ENCODE measurements around the gene ARHGAP18. TPM values are rescaled to one million over a fixed set of nuclear protein-coding genes. Genes with fewer than 3 reads are reported as not detected.

Gene ARHGAP18
- total and polyA plus RNA-seq, 8 donors, result 6.0 to 104 (median 30.2) TPM

DNA sequence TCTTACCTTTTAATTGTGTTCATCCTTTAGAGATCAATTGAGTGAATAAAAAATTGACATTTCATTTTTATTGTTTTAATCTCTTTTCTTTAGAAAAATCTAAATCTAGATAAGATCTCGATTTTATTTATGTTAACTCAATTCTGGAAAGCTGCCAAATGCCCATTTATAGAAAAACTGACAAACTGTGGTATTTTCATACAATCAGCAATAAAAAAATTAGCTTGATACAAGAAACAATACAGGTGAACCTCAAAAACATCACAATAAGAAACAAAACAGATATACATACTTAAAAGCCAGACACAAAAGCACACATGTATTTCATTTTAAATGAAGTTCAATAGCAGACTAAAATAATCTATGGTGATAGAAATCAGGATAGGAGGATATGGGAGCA lies 30.0 kb upstream of the ARHGAP18 start:
- intact Hi-C loops (cut with DNase I; ENCODE audit: low total_unique reads), result no loop called here
- no peak overlapping the region for H3K4me3 ChIP-seq
- no peaks in the 10 kb centered on the region for H3K36me3 ChIP-seq
- H3K9me3 ChIP-seq, result no peaks in the 10 kb centered on the region
- no peak for DNase-seq
- no peak overlapping the region for H3K27ac ChIP-seq
- TF ChIP-seq POLR2AphosphoS5 (IDR thresholded peaks at IDR 0.05) (no peak), POLR2A (IDR thresholded peaks at IDR 0.05) (no peak), CTCF (IDR thresholded peaks at IDR 0.05) (no peak), EP300 (IDR thresholded peaks at IDR 0.05) (no peak)
- no peaks in the 10 kb centered on the region for H3K4me1 ChIP-seq
- WGBS, 5 donors, result 18 to 25% (median 21%) methylated on average over 1 of the region's 1 CpG
- no peaks in the 10 kb centered on the region for H3K27me3 ChIP-seq

- intact Hi-C loops (cut with DNase I; ENCODE audit: low total_unique reads), result no loop called here
- H3K9me3 ChIP-seq, result no peaks in the 10 kb centered on the region
- WGBS, 5 donors, result 87 to 100% (median 94%) methylated on average over 2 of the region's 2 CpGs
- no peak overlapping the region for H3K27ac ChIP-seq
- no peaks in the 10 kb centered on the region for H3K27me3 ChIP-seq
- DNase-seq, result no peak
- no peak overlapping the region for H3K4me3 ChIP-seq
- H3K36me3 ChIP-seq, result no peaks in the 10 kb centered on the region
- no peaks in the 10 kb centered on the region for H3K4me1 ChIP-seq
- TF ChIP-seq POLR2A (IDR thresholded peaks at IDR 0.05), result no peak
- no peak for TF ChIP-seq EP300 (IDR thresholded peaks at IDR 0.05)
- TF ChIP-seq POLR2AphosphoS5 (IDR thresholded peaks at IDR 0.05), result no peak
- TF ChIP-seq CTCF (IDR thresholded peaks at IDR 0.05), result no peak
These were observed 26.1 kb upstream of the ARHGAP18 start for GRCh38 chr6:129736105-129736504.

DNA sequence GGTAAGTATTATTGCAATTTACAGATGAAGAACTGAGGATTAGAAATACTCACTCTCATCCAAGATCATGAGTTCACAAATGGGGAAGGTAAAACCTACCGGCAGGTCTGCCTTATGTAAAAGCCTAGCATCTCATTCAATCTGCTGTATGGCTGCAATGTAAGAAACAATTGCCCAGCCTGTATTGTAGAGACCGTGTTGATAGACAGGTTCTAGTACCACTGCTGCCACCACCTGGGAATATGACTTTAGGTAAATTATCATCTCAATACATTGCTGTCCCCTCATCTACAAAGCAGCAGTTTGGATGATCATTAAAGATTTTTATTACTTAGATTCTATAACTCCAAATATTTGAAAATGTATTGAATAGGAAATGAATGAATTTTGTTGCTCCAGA lies 23.3 kb upstream of the ARHGAP18 start:
- no peak for DNase-seq
- Histone ChIP-seq H3K27ac (no peak overlapping the region), H3K36me3 (no peaks in the 10 kb centered on the region), H3K27me3 (no peaks in the 10 kb centered on the region), H3K4me3 (no peak overlapping the region), H3K4me1 (peaks cover 0 to 9% (median 0%) of the 10 kb centered on the region in 4 donors), H3K9me3 (no peaks in the 10 kb centered on the region)
- WGBS, 5 donors, result 53 to 70% (median 63%) methylated on average over 2 of the region's 2 CpGs
- TF ChIP-seq EP300 (IDR thresholded peaks at IDR 0.05) (no peak), POLR2A (IDR thresholded peaks at IDR 0.05) (no peak), CTCF (IDR thresholded peaks at IDR 0.05) (no peak), POLR2AphosphoS5 (IDR thresholded peaks at IDR 0.05) (no peak)
- intact Hi-C loops (cut with DNase I; ENCODE audit: low total_unique reads), result loop anchor here (5.0 kb wide), 1 partner anchor 136 kb away; no protein-coding TSS in a partner anchor

DNA sequence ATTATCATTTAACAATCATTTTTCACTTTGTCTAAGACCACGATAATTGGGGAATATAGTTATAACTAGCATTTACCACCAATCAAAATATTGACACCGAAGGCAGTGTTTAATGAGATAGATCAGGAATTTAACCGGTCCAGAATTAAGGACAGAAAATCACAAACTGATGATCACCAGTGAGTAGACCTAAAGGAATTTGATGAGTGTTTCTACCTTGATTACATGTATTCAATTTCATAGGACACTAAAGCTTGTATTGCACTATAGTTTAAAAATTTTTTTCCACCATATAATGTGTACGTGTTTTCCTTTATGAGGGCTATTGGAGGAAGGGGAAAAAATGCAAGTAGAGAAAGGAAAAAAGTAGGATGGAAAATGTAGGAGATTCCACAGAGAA lies 22.6 kb upstream of the ARHGAP18 start:
- TF ChIP-seq CTCF (IDR thresholded peaks at IDR 0.05) (no peak), POLR2A (IDR thresholded peaks at IDR 0.05) (no peak), EP300 (IDR thresholded peaks at IDR 0.05) (no peak), POLR2AphosphoS5 (IDR thresholded peaks at IDR 0.05) (no peak)
- WGBS, 5 donors, result 91 to 97% (median 95%) methylated on average over 4 of the region's 4 CpGs
- intact Hi-C loops (cut with DNase I; ENCODE audit: low total_unique reads), result loop anchor here (5.0 kb wide), 1 partner anchor 135 kb away; no protein-coding TSS in a partner anchor
- Histone ChIP-seq H3K4me3 (no peak overlapping the region), H3K36me3 (no peaks in the 10 kb centered on the region), H3K9me3 (no peaks in the 10 kb centered on the region), H3K27me3 (no peaks in the 10 kb centered on the region), H3K27ac (no peak overlapping the region), H3K4me1 (peaks cover 0 to 9% (median 0%) of the 10 kb centered on the region in 4 donors)
- no peak for DNase-seq
